Upper lobe of left lung (tissue), 4 donors: ENCODE measurements around the gene CEP128.

Experiments used
- EP300 ChIP-seq, 4 donors: sonication (generic); formaldehyde crosslinking; IDR thresholded peaks; one replicate each; pipeline ENCODE4 v1.5.1; 2017; ENCODE audit warnings: antibody characterized with exemption in 4 of 4, control low read depth in 2 of 4
- POLR2A ChIP-seq, 4 donors: fragments of 450-650 bp; IDR thresholded peaks; one replicate each; pipeline ENCODE4 v1.5.1; 2016 to 2017; ENCODE audit warnings: antibody characterized with exemption in 4 of 4, mild to moderate bottlenecking in 2 of 4
- TF ChIP-seq, protein P1 (sequence below), 6 experiments: fragments of 450-650 bp in 4 of 6; fragments of 200-600 bp in 2 of 6; sonication (generic) in 2 of 6; IDR thresholded peaks; one replicate each; pipeline ENCODE4 v1.5.1; 2016 to 2019; ENCODE audit warnings: antibody characterized with exemption in 6 of 6

DNA sequence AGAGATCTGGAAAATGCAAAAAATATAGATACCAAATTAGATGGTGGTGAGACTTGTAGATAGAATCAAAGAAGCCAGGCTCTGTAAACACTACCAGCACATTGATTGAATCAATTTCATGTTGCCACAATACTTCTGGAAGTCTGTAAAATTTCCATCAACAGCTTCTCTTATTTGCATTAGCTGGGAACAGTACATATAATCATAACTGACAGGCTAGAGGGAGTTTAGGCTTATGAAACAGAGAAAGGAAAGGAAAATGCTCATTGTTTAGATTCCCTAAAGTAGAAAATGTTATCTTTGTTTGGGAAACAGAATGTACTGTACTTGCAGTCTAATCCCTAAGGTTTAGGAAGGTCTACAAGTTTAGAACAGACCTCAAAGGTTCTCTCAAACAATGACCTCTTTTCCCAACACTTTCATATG, 335.2 kb downstream of the CEP128 start:
- TF ChIP-seq, protein P1, sequence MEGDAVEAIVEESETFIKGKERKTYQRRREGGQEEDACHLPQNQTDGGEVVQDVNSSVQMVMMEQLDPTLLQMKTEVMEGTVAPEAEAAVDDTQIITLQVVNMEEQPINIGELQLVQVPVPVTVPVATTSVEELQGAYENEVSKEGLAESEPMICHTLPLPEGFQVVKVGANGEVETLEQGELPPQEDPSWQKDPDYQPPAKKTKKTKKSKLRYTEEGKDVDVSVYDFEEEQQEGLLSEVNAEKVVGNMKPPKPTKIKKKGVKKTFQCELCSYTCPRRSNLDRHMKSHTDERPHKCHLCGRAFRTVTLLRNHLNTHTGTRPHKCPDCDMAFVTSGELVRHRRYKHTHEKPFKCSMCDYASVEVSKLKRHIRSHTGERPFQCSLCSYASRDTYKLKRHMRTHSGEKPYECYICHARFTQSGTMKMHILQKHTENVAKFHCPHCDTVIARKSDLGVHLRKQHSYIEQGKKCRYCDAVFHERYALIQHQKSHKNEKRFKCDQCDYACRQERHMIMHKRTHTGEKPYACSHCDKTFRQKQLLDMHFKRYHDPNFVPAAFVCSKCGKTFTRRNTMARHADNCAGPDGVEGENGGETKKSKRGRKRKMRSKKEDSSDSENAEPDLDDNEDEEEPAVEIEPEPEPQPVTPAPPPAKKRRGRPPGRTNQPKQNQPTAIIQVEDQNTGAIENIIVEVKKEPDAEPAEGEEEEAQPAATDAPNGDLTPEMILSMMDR (IDR thresholded peaks at IDR 0.05), result no peak
- TF ChIP-seq POLR2A (IDR thresholded peaks at IDR 0.05), result no peak
- TF ChIP-seq EP300 (IDR thresholded peaks at IDR 0.05), result peak in 2 of 4 donors; percentile 39 to 40
